HK-2 (cell line): ENCODE data around the gene RFTN1.

Source experiments
- DNase-seq: peaks from one replicate; pipeline ENCODE4 v3.0.0-alpha.2; 2018; ENCODE audit not compliant: unreplicated experiment

Gene RFTN1

GRCh38 chr3:16304061-16305010, 209.2 kb downstream of the RFTN1 start:
- DNase-seq: no peak

- no peak for DNase-seq
Measured at GRCh38 chr3:16303037-16303575, 210.4 kb downstream of the RFTN1 start.

- no peak for DNase-seq
Measured at GRCh38 chr3:16302082-16302631, 211.3 kb downstream of the RFTN1 start.

GRCh38 chr3:16301507-16301906, 212.0 kb downstream of the RFTN1 start:
- DNase-seq: no peak

- no peak for DNase-seq
Measured at GRCh38 chr3:16300881-16301359, 212.6 kb downstream of the RFTN1 start.

- no peak for DNase-seq
Measured at GRCh38 chr3:16300307-16300706, 213.2 kb downstream of the RFTN1 start.

GRCh38 chr3:16299746-16300145, 213.8 kb downstream of the RFTN1 start:
- DNase-seq: no peak

- DNase-seq: no peak
Measured at GRCh38 chr3:16298891-16299290, 214.6 kb downstream of the RFTN1 start.

GRCh38 chr3:16297997-16298885, 215.3 kb downstream of the RFTN1 start:
- DNase-seq: no peak

- no peak for DNase-seq
Measured at GRCh38 chr3:16295298-16295890, 218.1 kb downstream of the RFTN1 start.

- DNase-seq: no peak
Measured at GRCh38 chr3:16294844-16295243, 218.7 kb downstream of the RFTN1 start.

GRCh38 chr3:16290827-16291196, 222.7 kb downstream of the RFTN1 start:
- no peak for DNase-seq

GRCh38 chr3:16290007-16290826, 223.3 kb downstream of the RFTN1 start:
- no peak for DNase-seq

GRCh38 chr3:16289144-16289889, 224.2 kb downstream of the RFTN1 start:
- DNase-seq: no peak

- no peak for DNase-seq
Measured at GRCh38 chr3:16288664-16289063, 224.8 kb downstream of the RFTN1 start.

- DNase-seq: no peak
Measured at GRCh38 chr3:16286751-16287543, 226.6 kb downstream of the RFTN1 start.

GRCh38 chr3:16286161-16286560, 227.3 kb downstream of the RFTN1 start:
- DNase-seq: no peak

GRCh38 chr3:16284633-16285032, 228.9 kb downstream of the RFTN1 start:
- DNase-seq: no peak

GRCh38 chr3:16280671-16281070, 232.8 kb downstream of the RFTN1 start:
- no peak for DNase-seq
